Measurements from ENCODE around the gene CHMP4B. TPM values are rescaled to one million over a fixed set of nuclear protein-coding genes. Genes with fewer than 3 reads are reported as not detected.
A peak's percentile ranks its signal among the peaks of the same experiment; 100 is the strongest.

Gene CHMP4B
- total and polyA plus RNA-seq, 2 donors (not counting 1 experiment from before 2014, with no cell fraction given): 62.3 to 83.9 TPM

GRCh38 chr20:33859751-33860150 lies 48.6 kb downstream of the CHMP4B start:
- peak overlapping the region; percentile 28 to 71 for H3K27ac ChIP-seq (ENCODE audit: low read length in 2 of 2)

More at GRCh38 chr20:33859751-33860150, 48.6 kb downstream of the CHMP4B start:
- Histone ChIP-seq H3K79me2 (ENCODE audit: control insufficient read depth, insufficient read depth, low read length) (no peaks in the 10 kb centered on the region), H2AFZ (ENCODE audit: insufficient read depth, low read depth, low read length, poor library complexity, severe bottlenecking) (no peak overlapping the region), H3K36me3 (replicated peaks in 1 of 2; ENCODE audit: control extremely low read depth in 1 of 2, control insufficient read depth in 1 of 2, extremely low read depth in 1 of 2, insufficient read depth in 2 of 2, low read length in 1 of 2) (peaks cover 0 to 9% of the 10 kb centered on the region in 2 experiments), H3K9ac (ENCODE audit: low read length) (no peak overlapping the region), H3K4me2 (replicated peaks; ENCODE audit: low read depth, low read length, poor library complexity, severe bottlenecking) (peak overlapping the region; percentile 47), H3K4me3 (ENCODE audit: control extremely low read depth in 1 of 5, extremely low read depth in 1 of 5, insufficient read depth in 1 of 5, low read depth in 2 of 5, low read length in 4 of 5) (no peak overlapping the region), H4K20me1 (ENCODE audit: control insufficient read depth, insufficient read depth, low read length, poor library complexity, severe bottlenecking) (no peaks in the 10 kb centered on the region), H3K4me1 (ENCODE audit: control insufficient read depth in 2 of 2, insufficient read depth in 2 of 2, low read length in 2 of 2) (peaks cover 25 to 28% of the 10 kb centered on the region in 2 donors), H3K9me3 (ENCODE audit: control extremely low read depth in 1 of 3, control insufficient read depth in 2 of 3, insufficient read depth in 1 of 3, low read length in 2 of 3) (no peaks in the 10 kb centered on the region), H3K27me3 (replicated peaks in 1 of 4; ENCODE audit: control extremely low read depth in 1 of 4, control insufficient read depth in 3 of 4, insufficient read depth in 4 of 4, low read length in 3 of 4) (no peaks in the 10 kb centered on the region)
- H3K4me1 Mint-ChIP-seq: peaks cover 34% of the 10 kb centered on the region
- H3K9me3 Mint-ChIP-seq (ENCODE audit: insufficient read depth): no peaks in the 10 kb centered on the region
- H3K27me3 Mint-ChIP-seq: no peaks in the 10 kb centered on the region
- ChIA-PET CTCF (interaction anchor here (1.2 to 1.3 kb wide), 2 partner anchors 68 to 209 kb away, joined by 3 to 8 read pairs; no protein-coding TSS in a partner anchor), POLR2A (interaction anchor here (1.8 kb wide), 1 partner anchor 49 kb away, joined by 6 read pairs; the partner anchor contains the start of gene CHMP4B)
- H3K4me3 Mint-ChIP-seq: peak overlapping the region; percentile 74
- 100% methylated on average over 2 of the region's 3 CpGs for WGBS (ENCODE audit: insufficient coverage)
- intact Hi-C loops (cut with micrococcal nuclease): no loop called here
- TF ChIP-seq CTCF (IDR thresholded peaks at IDR 0.05) (no peak), EZH2 (IDR thresholded peaks at IDR 0.05; ENCODE audit: borderline replicate concordance, insufficient read depth, low read depth, low read length, poor library complexity, severe bottlenecking) (no peak)
- peak overlapping the region; percentile 88 for H3K27ac Mint-ChIP-seq
- ATAC-seq (ENCODE audit: low read depth): no peak
- no peak for DNase-seq

All from B cell (primary cell).